NCI-H146 treated with DMSO at 0.1 percent for 48 hours (cell line): ENCODE measurements around the gene TMEFF2.

Experiments used
- DNase-seq: peaks from one replicate; lab custom pipeline; 2025; ENCODE audit not compliant: unreplicated experiment; lab: John Stamatoyannopoulos, UW

TMEFF2 gene

GRCh38 chr2:192070099-192070498 lies 124.6 kb downstream of the TMEFF2 start:
- DNase-seq: no peak

DNA sequence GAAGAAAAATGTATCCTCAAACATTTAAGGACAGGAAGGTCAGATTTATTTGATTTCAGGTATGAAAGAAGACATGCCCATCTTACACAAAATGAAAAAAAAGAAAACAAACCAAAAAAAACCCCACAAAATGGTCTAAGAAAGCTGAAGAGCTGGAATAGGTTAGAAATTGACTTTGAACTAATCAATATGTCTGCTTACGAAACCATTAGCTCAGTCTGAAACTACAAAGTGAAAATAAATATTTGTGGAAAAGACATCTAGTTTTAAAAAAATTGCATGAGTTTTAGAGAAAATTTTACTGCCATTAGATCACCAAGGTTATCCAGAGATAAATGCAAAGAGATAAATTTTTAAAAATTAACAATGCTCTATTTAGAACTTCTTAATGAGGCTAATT lies 125.3 kb downstream of the TMEFF2 start:
- no peak for DNase-seq

GRCh38 chr2:192068966-192069365 lies 125.8 kb downstream of the TMEFF2 start:
- DNase-seq: no peak

GRCh38 chr2:192067631-192068030 lies 127.1 kb downstream of the TMEFF2 start:
- no peak for DNase-seq

- DNase-seq: no peak
Measured at GRCh38 chr2:192064459-192064858, 130.3 kb downstream of the TMEFF2 start.

DNA sequence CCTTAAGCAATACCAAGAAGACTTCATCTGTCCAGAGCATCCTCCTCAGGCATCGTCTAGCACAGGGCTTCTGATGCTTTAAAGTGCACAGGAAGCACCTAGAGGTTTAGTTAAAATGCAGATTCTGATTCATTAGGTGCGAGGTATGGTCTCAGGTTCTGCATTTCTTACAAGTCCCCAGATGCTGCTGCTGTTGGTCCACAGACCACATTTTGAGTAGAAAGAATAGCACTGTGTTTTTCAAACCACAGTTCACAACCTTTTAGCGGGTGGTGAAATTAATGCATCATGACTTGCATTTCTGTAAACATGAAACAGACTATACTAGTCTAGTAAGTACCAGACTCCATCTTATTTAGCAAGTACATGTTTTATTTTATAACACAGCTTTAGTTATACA lies 134.6 kb downstream of the TMEFF2 start:
- no peak for DNase-seq

- DNase-seq: no peak
Measured at GRCh38 chr2:192059266-192059665, 135.5 kb downstream of the TMEFF2 start.

DNA sequence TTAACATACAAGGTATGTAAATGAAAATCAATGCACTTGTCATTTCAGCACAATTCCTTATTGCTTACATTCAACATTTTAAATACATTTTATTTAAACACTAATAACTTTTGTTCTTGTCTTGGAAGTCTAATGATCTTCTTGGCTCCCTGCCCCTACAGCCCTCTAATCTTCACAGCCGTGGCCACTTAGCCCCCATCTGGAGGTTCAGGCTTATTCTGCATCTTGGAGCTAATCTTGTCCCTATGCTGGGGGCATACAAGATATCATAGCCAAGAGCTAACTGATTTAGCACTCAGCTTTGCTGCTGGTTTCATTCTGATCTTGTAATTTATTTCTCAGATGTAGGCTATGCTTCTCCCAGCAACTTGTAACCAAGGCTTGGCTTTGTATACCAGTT lies 140.8 kb downstream of the TMEFF2 start:
- DNase-seq: no peak

DNA sequence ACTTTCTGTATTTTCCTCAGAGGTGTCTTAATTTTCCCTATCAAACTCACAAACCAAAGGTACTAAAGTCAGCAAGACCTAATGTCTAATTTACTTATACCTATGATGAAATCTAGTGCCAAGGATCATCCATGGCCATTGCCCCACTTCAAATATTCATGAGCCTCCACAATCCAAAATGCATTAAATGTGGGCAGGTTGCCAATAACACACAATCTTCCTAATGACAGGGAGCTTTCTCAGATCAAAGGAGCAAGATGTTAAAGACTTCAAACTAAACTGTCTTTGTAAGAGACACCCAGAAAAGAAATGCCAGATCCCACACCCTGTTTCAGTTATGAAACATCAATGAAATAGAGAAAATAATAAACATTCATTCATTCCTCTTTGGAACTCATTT lies 143.2 kb downstream of the TMEFF2 start:
- DNase-seq: peak; percentile 16

GRCh38 chr2:192049362-192049761 lies 145.4 kb downstream of the TMEFF2 start:
- no peak for DNase-seq

DNA sequence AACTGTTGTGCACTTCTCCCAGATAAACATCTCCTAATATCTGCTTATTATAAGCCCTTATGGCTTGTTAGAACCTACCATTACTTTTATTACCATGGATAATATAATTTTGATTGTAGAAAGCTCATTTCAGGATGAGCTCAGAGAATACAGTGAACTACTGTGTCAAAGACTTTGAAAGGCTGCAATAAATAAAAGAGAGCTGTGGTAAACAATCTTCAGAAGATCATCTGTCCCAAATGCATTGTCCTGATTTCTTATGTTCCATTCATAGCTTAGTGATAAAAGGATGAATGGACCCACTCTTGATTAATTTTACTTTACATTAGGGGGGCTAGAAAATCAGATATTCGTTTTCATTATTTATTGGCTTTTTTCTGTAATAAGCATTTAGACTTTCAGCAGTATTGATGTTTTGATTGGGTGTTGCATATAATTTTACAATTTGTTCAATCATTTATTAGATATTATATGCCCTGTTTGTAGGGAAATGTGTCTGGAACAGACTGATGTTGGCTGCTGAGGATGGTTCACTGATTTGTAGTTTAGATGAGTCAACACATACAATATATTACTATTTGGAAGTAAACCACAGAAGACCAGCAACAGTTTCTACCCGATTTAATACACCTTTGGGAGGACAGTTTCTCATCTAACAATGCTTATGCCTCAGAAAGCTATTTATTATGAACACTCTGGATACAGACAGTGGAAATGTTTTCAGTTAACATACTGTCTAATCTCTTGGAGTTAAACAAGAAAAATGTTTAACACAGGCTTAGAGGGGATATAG lies 147.2 kb downstream of the TMEFF2 start:
- DNase-seq: no peak

- no peak for DNase-seq
Measured at GRCh38 chr2:192044496-192044895, 150.2 kb downstream of the TMEFF2 start.

DNA sequence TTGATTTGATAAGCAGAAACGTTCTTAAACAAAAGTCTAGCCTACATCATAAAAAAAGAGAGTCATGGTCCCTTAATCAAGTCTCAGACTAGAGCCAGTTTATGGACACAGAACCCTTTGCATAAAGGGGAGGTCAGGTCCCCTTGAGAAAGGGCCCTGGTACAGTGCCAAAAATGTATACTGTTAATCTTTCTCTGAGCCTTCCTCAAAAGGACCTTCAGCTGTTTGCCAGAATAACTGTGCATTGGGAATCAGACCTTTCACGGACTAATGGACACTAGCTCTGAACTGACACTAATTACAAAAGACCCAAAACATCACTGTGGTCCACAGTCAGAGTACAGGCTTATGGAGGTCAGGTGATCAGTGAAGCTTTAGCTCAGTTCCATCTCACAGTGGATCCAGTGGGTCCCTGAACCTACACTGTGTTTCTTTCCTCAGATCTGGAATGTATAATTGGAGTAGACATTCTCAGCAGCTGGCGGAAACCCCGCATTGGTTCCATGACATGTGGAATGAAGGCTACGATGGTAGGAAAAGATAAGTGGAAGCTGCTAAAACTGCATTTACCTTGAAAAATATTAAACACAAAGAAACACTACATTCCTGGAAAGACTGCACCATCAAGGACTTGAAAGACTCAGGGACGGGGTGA lies 151.4 kb downstream of the TMEFF2 start:
- DNase-seq: no peak

- no peak for DNase-seq
Measured at GRCh38 chr2:192042126-192042525, 152.6 kb downstream of the TMEFF2 start.

DNA sequence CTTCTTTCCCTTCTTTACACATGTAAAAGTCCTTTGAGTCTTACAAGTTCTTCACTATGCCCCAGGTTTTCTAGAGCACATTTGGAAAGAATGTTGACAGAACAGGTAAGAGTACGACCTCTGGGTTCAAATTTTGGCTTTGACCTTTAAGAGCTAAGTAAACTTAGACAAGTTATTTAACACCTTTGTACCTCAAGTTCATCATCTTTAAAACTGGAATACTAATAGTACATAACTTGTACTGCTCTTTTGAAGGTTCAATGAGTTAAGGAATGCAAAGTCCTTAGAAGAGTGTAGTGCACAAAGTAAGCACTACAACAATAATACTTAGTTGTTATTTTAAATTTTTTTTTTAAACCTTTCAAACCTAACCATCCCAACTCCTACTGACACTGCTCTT lies 156.6 kb downstream of the TMEFF2 start:
- no peak for DNase-seq

GRCh38 chr2:192035731-192036442 lies 158.8 kb downstream of the TMEFF2 start:
- no peak for DNase-seq

GRCh38 chr2:192030856-192031255 lies 163.9 kb downstream of the TMEFF2 start:
- no peak for DNase-seq

- DNase-seq: no peak
Measured at GRCh38 chr2:192030289-192030688, 164.4 kb downstream of the TMEFF2 start.

GRCh38 chr2:192029089-192029488 lies 165.6 kb downstream of the TMEFF2 start:
- DNase-seq: no peak

- no peak for DNase-seq
Measured at GRCh38 chr2:192026825-192027120, 168.0 kb downstream of the TMEFF2 start.

DNA sequence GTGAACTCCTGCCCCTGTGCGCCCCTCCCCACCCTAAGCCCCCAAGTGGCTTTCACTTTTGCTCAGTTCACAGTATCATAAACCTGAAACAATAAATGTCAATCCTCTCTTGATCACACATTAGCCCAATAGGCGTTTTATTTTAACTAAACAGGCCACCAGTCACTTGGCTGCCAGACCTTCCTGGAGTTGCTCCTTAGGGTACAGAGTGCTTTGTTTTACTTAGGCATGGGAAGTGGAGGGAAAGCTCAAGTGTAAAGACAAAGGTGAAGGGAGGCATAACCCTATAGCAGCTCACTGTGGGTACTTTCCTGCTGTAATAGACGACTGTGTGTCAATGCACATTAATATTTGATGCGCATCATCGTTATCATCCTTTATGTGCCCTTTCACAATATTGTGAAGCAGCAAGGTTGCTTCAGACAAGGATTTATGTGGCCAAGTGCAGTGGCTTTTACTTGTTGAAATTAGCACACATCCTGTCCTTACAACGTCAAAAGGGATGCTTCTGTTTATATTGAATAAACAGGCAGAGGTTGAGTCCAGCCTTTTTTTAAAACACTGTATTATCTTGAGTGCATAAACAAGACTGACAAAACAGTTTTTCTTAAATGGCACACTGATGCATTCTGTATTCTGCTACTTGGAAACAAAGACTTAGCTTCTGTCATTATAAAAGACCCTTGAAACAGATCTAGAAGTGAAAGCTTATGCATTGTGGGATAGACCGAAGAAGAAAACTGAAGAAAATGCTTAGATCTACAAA lies 168.5 kb downstream of the TMEFF2 start:
- no peak for DNase-seq

- DNase-seq: no peak
Measured at GRCh38 chr2:192025637-192026036, 169.1 kb downstream of the TMEFF2 start.
